Prostate gland (tissue), 2 donors: ENCODE measurements around the gene APOLD1.

Source experiments
- CTCF ChIP-seq, 4 experiments: fragments of 200-600 bp in 2 of 4; fragments of 450-650 bp in 2 of 4; sonication (generic) in 2 of 4; IDR thresholded peaks; 1 replicate in 3 of 4; 2 replicates in 1 of 4; pipeline ENCODE4 v1.5.1; 2016 to 2019; ENCODE audit warnings: antibody characterized with exemption in 4 of 4, mild to moderate bottlenecking in 2 of 4, moderate library complexity in 2 of 4
- POLR2A ChIP-seq: fragments of 450-650 bp; IDR thresholded peaks from one replicate; pipeline ENCODE4 v1.6.1; 2016; ENCODE audit warnings: antibody characterized with exemption, mild to moderate bottlenecking
- POLR2AphosphoS5 ChIP-seq: sonication (generic); formaldehyde crosslinking; IDR thresholded peaks from one replicate; pipeline ENCODE4 v1.6.1; 2017; ENCODE audit warnings: antibody characterized with exemption

DNA sequence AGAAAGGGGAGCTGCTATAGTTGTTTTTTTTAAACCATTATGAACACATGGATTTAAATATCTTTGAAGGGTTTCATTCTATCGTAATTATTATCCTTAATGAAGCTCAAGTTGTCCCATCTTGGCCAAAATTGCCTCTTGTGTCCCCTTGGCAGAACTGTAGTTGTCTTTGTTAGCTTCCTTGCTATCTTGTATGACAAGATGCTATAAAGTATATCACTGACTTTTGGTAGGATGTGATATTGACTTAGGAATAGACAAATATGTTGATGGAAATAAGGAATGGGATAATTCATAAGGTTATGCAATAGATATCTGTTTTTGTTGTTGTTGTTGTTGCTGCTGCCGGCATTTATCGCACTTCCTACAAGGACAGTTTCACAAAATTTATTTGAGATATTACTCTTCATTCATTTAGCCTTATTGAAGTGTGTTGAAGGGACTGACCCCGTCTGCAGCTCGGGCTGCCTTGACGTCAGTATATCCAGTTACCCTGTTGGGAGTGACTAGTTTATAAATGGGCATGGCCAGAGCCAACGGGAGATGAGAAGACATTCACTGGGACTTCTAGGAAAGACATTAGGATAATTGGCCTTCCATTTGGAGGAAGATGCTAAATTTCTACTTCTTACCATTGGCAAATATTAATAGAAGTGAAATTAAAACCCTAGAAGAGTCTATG is 26.1 kb upstream of the APOLD1 start:
- TF ChIP-seq POLR2A (no peak), CTCF (IDR thresholded peaks at IDR 0.05) (no peak), POLR2AphosphoS5 (no peak)
